CD14-positive monocyte (primary cell): ENCODE measurements around the gene MKNK1. TPM values are rescaled to one million over a fixed set of nuclear protein-coding genes. Genes with fewer than 3 reads are reported as not detected.

ENCODE experiments used
- DNase-seq, 3 donors: peaks; one replicate each; pipeline ENCODE4 v3.0.0-alpha.2; 2011 to 2022
- H2AFZ ChIP-seq: 2 replicates; pipeline ENCODE4 v1.6.0; 2012; ENCODE audit warnings: mild to moderate bottlenecking, low read depth, low read length, inconsistent platforms; ENCODE audit not compliant: insufficient read depth, poor library complexity, severe bottlenecking
- H3K27ac ChIP-seq, 2 donors: 1 replicate in 1 of 2; 2 replicates in 1 of 2; pipeline ENCODE4 v1.5.1; 2012 to 2013; ENCODE audit warnings: low read length in 2 of 2, control low read depth in 1 of 2, inconsistent platforms in 1 of 2, low read depth in 1 of 2, mild to moderate bottlenecking in 1 of 2
- H3K27me3 ChIP-seq, 2 donors: one replicate each; pipeline versions ENCODE4 v1.6.0 to v1.6.1; 2011 to 2013; ENCODE audit warnings: low read length in 2 of 2; ENCODE audit not compliant: control insufficient read depth in 2 of 2, insufficient read depth in 2 of 2
- H3K36me3 ChIP-seq, 2 donors: replicated peaks in 1 of 2; 1 replicate in 1 of 2; 2 replicates in 1 of 2; pipeline versions ENCODE4 v1.5.1 to v1.6.1; 2012 to 2013; ENCODE audit warnings: low read length in 2 of 2, control low read depth in 1 of 2, inconsistent platforms in 1 of 2, mild to moderate bottlenecking in 1 of 2; ENCODE audit not compliant: insufficient read depth in 2 of 2, control insufficient read depth in 1 of 2
- H3K4me1 ChIP-seq, 2 donors: 1 replicate in 1 of 2; 2 replicates in 1 of 2; pipeline versions ENCODE4 v1.5.1 to v1.6.1; 2012 to 2013; ENCODE audit warnings: low read length in 2 of 2, control low read depth in 1 of 2, inconsistent platforms in 1 of 2, mild to moderate bottlenecking in 1 of 2, moderate library complexity in 1 of 2; ENCODE audit not compliant: insufficient read depth in 2 of 2, control insufficient read depth in 1 of 2
- H3K4me2 ChIP-seq: replicated peaks from 2 replicates; pipeline ENCODE3; 2012; ENCODE audit warnings: low read length, moderate library complexity, mild to moderate bottlenecking; ENCODE audit not compliant: poor library complexity, severe bottlenecking; ENCODE audit errors: extremely low read depth
- H3K4me3 ChIP-seq, 3 experiments: fragments of 200-600 bp in 1 of 3; sonication (generic) in 1 of 3; replicated peaks in 1 of 3; 1 replicate in 2 of 3; 2 replicates in 1 of 3; pipeline ENCODE4 v1.5.1; 2011 to 2013; ENCODE audit warnings: low read length in 3 of 3, mild to moderate bottlenecking in 3 of 3, control low read depth in 2 of 3, low read depth in 2 of 3, inconsistent platforms in 1 of 3, moderate library complexity in 1 of 3
- H3K79me2 ChIP-seq: 2 replicates; pipeline ENCODE4 v1.6.0; 2012; ENCODE audit warnings: mild to moderate bottlenecking, control low read depth, inconsistent platforms, low read length, moderate library complexity; ENCODE audit not compliant: insufficient read depth
- H3K9ac ChIP-seq: 2 replicates; pipeline ENCODE4 v1.6.0; 2017; ENCODE audit warnings: low read length, mild to moderate bottlenecking; ENCODE audit not compliant: insufficient read depth, poor library complexity, severe bottlenecking
- H3K9me3 ChIP-seq, 2 donors: replicated peaks in 1 of 2; 1 replicate in 1 of 2; 2 replicates in 1 of 2; pipeline versions ENCODE4 v1.5.1 to v1.6.1; 2012 to 2013; ENCODE audit warnings: low read length in 2 of 2, control low read depth in 1 of 2; ENCODE audit not compliant: control insufficient read depth in 1 of 2, insufficient read depth in 1 of 2
- H4K20me1 ChIP-seq: 2 replicates; pipeline ENCODE4 v1.6.0; 2012; ENCODE audit warnings: mild to moderate bottlenecking, low read length, control low read depth, moderate library complexity; ENCODE audit not compliant: insufficient read depth
- H3K27ac Mint-ChIP-seq, 7 donors: one replicate each; pipeline ENCODE4 v1.8.0; 2020; ENCODE audit warnings: mild to moderate bottlenecking in 7 of 7, mixed read lengths in 7 of 7, moderate library complexity in 6 of 7, inconsistent platforms in 2 of 7
- H3K27me3 Mint-ChIP-seq, 3 donors: one replicate each; pipeline ENCODE4 v1.8.0; 2021 to 2022; ENCODE audit warnings: low read depth in 3 of 3, mild to moderate bottlenecking in 3 of 3, mixed read lengths in 3 of 3, moderate library complexity in 3 of 3, inconsistent platforms in 1 of 3
- H3K36me3 Mint-ChIP-seq, 2 donors: one replicate each; pipeline ENCODE4 v1.8.0; 2020; ENCODE audit warnings: mixed read lengths in 2 of 2, inconsistent platforms in 1 of 2, mild to moderate bottlenecking in 1 of 2
- H3K4me1 Mint-ChIP-seq: one replicate; pipeline ENCODE4 v1.8.0; 2020; ENCODE audit warnings: mild to moderate bottlenecking, mixed read lengths
- H3K4me3 Mint-ChIP-seq, 2 donors: one replicate each; pipeline ENCODE4 v1.8.0; 2020; ENCODE audit warnings: mild to moderate bottlenecking in 2 of 2, mixed read lengths in 2 of 2, moderate library complexity in 1 of 2
- H3K9me3 Mint-ChIP-seq, 7 donors: one replicate each; pipeline ENCODE4 v1.8.0; 2020 to 2022; ENCODE audit warnings: mixed read lengths in 7 of 7, mild to moderate bottlenecking in 6 of 7, moderate library complexity in 6 of 7, inconsistent platforms in 2 of 7
- CTCF ChIP-seq: fragments of 200-600 bp; IDR thresholded peaks from one replicate; pipeline ENCODE4 v1.8.0; 2022; ENCODE audit warnings: antibody characterized with exemption, mild to moderate bottlenecking
- WGBS: methylation state at CpG from one replicate; pipeline ENCODE4 v1.1.5; 2013; ENCODE audit warnings: missing lambda C conversion rate; ENCODE audit not compliant: insufficient coverage; 5-methylcytosine and 5-hydroxymethylcytosine counted together
- intact Hi-C, 2 donors: fragments of 100-400 bp; cut with micrococcal nuclease; formaldehyde crosslinking; loops; one replicate each; pipeline versions ENCODE4 v1.15.0 to v1.15.1; 2023
- polyA plus RNA-seq, 3 donors: library from polyadenylated mRNA; depleted of rRNA in 1 of 3; unstranded in 2 of 3; stranded (reverse) in 1 of 3; fragments of 300-500 nt in 2 of 3; fragments of >200 nt in 1 of 3; fragmentation: Illumina TruSeq in 2 of 3; gene quantifications; 1 replicate in 2 of 3; 2 replicates in 1 of 3; pipeline ENCODE4 v1.2.3, GENCODE V29; 2012 to 2021

MKNK1 gene
- polyA plus RNA-seq, 3 donors: 38.2 to 144 (median 38.6) TPM

DNA sequence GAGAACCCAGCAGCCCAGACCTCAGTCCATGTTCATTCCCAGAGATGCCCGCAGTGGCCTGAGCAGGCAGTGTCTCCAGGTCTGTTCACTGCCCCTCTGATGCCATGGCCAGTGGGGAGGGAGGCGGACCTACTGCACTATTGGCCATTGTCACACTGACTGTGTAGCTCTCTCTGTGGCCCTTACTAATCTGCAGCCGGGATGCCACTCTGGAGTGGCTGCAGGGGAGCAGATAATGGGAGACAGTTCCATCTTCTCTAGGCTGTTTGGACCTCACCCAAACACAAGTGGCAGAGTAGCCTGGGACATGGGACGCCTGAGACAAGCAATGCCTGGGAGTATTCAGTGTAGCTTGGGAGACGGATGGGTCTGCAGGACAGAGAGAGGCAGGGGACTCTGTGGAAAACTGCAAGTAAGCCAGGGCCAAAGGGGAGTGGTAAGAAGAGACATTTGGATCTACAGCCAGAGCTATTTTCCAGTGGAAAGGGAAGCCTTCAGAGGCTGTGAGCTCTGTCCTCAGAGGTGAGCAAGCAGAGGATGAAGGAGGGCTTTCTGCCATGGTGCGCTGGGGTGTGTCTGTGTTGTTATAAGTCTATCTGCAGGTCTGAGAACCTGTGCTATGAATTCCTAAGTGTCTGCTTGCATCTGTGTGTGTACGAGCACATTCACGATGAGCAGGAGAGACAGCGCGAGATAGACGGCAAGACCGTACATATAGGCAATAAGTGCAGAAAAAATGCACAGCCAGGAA lies 87.7 kb downstream of the MKNK1 start:
- Mint-ChIP-seq H3K4me1 (peaks cover 1% of the 10 kb centered on the region), H3K9me3 (no peaks in the 10 kb centered on the region), H3K36me3 (no peaks in the 10 kb centered on the region), H3K27me3 (peaks cover 23 to 48% (median 38%) of the 10 kb centered on the region in 3 donors), H3K4me3 (no peak overlapping the region), H3K27ac (no peak overlapping the region)
- Histone ChIP-seq H3K4me2 (no peak overlapping the region), H3K27ac (no peak overlapping the region), H3K4me1 (no peaks in the 10 kb centered on the region), H3K9ac (no peak overlapping the region), H3K27me3 (peaks cover 4 to 28% of the 10 kb centered on the region in 2 donors), H3K9me3 (no peaks in the 10 kb centered on the region), H3K4me3 (no peak overlapping the region), H4K20me1 (no peaks in the 10 kb centered on the region), H2AFZ (no peak overlapping the region), H3K36me3 (no peaks in the 10 kb centered on the region), H3K79me2 (no peaks in the 10 kb centered on the region)
- WGBS: 79% methylated on average over 10 of the region's 12 CpGs
- intact Hi-C loops: no loop called here
- DNase-seq: no peak
- TF ChIP-seq CTCF: no peak

DNA sequence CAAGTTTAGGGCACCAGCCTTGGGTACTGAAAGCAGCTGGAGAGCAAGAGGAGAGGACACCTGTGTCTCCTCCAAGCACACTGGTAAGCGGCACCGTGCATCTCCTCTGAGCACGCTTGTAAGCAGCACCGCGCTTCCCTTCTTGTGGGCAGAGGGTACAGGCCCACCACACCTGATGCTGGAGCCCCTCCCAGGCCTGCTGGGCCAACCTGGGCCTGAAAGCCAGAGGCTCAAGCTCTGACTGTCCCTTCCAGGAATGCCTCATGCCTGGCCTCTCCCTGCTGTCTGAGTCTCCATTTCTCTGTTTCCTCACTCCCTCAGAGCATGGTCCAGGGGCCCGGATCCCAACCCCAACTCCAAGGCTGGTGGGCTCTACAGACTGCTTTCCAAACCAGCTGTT lies 88.5 kb downstream of the MKNK1 start:
- DNase-seq: no peak
- no peak overlapping the region for H3K27ac ChIP-seq
- H2AFZ ChIP-seq: no peak overlapping the region
- no peak overlapping the region for H3K4me2 ChIP-seq
- no peaks in the 10 kb centered on the region for H3K36me3 ChIP-seq
- peaks cover 4 to 28% of the 10 kb centered on the region in 2 donors for H3K27me3 ChIP-seq
- H4K20me1 ChIP-seq: no peaks in the 10 kb centered on the region
- intact Hi-C loops: no loop called here
- no peaks in the 10 kb centered on the region for H3K9me3 Mint-ChIP-seq
- TF ChIP-seq CTCF: no peak
- H3K4me3 ChIP-seq: no peak overlapping the region
- WGBS: 92% methylated on average over 5 of the region's 6 CpGs
- H3K79me2 ChIP-seq: no peaks in the 10 kb centered on the region
- H3K4me1 Mint-ChIP-seq: no peaks in the 10 kb centered on the region
- no peaks in the 10 kb centered on the region for H3K4me1 ChIP-seq
- no peak overlapping the region for H3K9ac ChIP-seq
- H3K36me3 Mint-ChIP-seq: no peaks in the 10 kb centered on the region
- H3K27ac Mint-ChIP-seq: no peak overlapping the region
- H3K27me3 Mint-ChIP-seq: peaks cover 23 to 48% (median 36%) of the 10 kb centered on the region in 3 donors
- H3K9me3 ChIP-seq: no peaks in the 10 kb centered on the region
- no peak overlapping the region for H3K4me3 Mint-ChIP-seq
